ENCODE results near the gene ZCCHC12.
"Not testable (repeated sequence)": the region's sequence is repeated elsewhere in the genome, so short reads cannot be mapped to it uniquely, and the experiment has no call there.

The ZCCHC12 gene

DNA sequence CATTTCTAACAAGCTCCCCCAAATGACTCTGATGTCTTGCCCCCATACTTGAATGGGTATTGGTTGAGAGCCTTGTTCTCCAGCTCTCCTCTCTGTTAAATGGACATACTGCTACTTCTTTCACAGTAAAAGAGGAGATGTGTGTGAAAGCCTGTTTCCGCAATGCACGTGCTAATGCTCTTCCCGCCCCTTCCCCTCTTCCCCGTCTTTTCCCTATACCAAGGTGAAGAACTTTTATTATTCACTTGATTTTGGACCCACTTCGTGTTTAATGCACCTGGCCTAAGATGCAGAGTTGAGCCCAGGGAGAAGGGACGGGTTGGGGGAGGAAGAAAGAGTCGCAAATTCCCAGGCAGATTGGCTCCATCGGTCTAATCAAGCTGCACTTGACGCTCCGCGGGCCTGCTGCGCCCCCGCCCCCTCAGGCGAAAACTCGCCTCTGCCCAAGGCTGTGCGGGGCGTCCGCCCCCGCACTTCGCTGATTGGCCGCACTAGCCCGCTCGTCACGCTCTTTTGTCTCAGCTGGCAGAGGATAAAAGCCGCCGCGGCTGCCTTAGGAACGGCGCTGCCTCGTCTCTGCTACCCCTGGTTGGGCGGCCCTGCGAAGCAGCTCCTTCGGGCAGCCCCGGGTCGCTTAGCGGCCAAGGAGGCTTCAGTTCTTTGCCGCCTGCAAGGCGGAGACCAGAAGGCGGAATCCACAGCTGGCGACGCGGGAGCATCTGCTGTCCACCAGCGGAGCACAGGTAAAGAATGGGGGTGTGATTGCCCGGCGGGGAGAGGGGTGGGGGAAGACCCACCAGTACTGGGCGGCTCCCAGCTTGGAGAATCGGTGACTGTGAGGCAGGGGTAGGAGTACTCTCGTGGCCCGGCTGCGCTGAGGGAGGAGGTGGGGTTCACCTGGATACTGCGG, at the start of gene ZCCHC12:
Gene ZCCHC12, plus strand, starts transcription at position 562 of the 910 bp plus-strand sequence. CDS start 1,421 bp downstream, outside the sequence.
- peak; percentile 11 to 13 for DNase-seq (ENCODE audit: extremely low read depth in 1 of 2, low read depth in 1 of 2)

DNA sequence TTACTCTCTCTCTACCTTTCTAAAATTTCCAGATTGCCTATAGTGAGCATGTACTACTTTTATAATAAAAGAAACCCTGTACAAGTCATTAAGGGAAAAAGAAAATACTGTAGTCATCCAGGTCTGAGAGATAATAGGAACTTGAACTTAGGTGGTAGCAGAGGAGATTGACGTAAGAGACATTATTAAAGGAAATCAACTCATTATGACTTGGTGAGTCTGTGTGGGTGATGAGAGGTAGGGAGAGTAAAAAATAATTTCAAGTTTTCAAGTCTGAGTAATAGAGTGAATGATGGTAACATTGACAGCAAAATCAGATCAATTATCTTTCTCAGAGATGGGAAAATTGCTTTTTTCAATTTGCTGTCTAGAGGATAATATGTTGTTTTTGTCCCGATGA, 44.0 kb upstream of the ZCCHC12 start:
- no peak for DNase-seq (ENCODE audit: extremely low read depth in 1 of 2, low read depth in 1 of 2)

DNA sequence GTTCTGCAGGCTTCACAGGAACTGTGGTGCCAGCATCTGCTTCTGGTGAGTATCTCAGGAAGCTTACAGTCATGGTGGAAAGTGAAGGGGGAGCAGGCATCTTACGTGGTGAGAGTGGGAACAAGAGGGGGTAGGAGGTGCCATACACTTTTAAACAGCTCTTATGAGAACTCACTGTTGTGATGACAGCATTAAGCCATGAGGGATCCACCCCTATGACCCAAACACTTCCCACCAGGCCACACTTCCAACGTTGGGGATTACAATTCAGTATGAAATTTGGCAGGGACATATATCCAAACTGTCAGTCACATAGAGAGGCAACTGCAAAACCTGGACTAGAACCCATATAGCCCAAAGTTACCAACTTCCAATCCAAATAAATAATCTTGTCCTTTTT, 43.1 kb upstream of the ZCCHC12 start:
- no peak for DNase-seq (ENCODE audit: extremely low read depth in 1 of 2, low read depth in 1 of 2)

DNA sequence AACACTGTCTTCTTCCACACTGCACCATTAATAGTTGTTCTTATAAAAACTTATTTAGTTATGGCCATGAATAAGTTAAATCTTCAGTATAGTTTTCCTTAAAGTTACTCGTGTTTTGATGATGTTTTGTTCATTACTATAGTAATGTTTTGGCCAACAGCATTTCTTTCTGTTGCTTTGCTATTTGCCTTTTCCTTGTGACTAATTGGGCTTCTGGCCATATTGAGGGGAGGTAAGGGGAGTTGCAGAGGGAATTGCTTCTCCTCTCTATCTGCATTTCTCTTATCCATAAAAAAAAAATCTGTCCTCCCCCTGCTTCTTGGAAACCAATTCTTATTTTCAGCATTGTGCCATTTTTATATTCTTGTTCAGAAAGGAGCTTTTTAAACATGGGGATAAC, 42.7 kb upstream of the ZCCHC12 start:
- DNase-seq (ENCODE audit: extremely low read depth in 1 of 2, low read depth in 1 of 2) = no peak

DNA sequence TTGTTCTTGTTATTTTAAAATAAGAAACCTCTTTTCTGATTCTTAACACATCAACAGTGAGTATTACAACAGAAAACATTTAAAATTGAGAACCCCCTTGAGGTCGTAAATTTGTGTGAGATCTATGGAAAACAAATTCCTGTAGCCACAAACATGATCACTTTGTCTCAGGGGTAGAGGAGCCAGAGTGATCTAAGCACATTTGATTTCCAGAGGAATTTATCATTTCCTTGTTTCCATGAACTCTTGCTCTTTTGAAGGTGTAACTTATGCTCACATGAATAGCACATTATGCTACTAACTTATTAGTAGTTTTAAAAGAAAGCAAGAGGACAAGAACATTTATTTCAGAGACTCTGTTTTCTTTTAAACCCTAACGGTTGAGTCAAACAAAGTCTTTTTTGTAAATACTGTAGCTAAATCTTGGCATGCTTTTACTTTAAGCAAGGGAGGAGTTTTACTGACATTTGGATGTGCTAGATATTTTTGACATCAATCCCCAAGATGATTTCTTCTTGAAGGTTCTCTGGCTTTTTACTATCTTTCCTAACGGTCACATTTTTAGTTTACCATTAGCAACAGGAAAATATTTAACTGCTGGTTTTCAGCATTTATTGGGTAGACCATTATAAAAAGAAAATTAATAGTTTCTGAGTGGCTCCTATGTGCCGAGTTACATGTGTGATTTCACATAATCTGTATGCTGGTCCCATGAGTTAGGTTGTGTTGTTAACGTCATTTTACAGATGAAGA, 27.9 kb upstream of the ZCCHC12 start:
- DNase-seq (ENCODE audit: extremely low read depth in 1 of 2, low read depth in 1 of 2) = no peak

- DNase-seq (ENCODE audit: extremely low read depth in 1 of 2, low read depth in 1 of 2) = no peak
Observed at GRCh38 chrX:118802857-118803256, 20.8 kb upstream of the ZCCHC12 start.

GRCh38 chrX:118807151-118808017, 16.2 kb upstream of the ZCCHC12 start:
- DNase-seq (ENCODE audit: extremely low read depth in 1 of 2, low read depth in 1 of 2) = no peak

DNA sequence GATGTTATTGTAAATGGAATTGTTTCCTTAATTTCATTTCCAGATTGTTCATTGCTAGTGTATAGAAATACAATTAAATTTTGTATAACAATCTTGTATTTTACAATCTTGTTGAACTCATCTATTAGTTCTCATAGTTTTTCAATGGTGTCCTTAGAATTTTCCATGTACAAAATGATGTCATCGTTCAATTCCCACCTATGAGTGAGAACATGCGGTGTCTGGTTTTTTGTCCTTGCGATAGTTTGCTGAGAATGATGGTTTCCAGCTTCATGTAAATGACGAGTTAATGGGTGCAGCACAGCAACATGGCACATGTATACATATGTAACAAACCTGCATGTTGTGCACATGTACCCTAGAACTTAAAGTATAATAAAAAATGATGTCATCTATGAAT, 6.4 kb upstream of the ZCCHC12 start:
- not testable (repeated sequence) for DNase-seq (ENCODE audit: extremely low read depth in 1 of 2, low read depth in 1 of 2)

DNA sequence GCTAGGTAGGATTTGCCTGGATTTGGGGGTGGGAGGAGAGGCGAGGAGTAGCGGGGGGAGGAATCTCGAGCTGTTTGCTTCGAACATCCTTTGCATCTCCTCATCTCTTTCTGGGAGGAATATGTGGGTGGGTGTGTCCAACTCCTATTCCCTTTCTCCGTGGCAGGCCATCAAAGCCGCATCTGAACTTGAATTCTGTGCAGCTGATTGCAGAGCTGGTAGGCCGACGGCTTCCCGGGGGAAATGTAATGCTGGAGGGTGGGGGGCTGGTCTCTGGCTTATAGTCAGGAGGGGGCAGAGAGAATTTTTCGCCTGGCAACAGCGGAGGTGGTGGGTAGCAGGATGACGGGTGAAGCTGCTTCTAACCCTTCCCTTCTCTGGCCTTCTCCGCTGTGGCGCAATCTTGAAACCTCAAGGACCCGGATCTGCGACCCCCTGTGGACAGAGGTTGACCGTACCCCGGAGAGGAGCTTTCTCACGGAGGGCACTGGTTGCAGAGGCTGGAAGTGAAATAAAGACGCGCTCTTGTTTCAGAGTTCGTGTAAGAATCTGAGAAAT, 628 bp downstream of the ZCCHC12 start:
- no peak for DNase-seq (ENCODE audit: extremely low read depth in 1 of 2, low read depth in 1 of 2)

- no peak for DNase-seq (ENCODE audit: extremely low read depth in 1 of 2, low read depth in 1 of 2)
Observed at GRCh38 chrX:118825227-118825626, 1.6 kb downstream of the ZCCHC12 start.

DNA sequence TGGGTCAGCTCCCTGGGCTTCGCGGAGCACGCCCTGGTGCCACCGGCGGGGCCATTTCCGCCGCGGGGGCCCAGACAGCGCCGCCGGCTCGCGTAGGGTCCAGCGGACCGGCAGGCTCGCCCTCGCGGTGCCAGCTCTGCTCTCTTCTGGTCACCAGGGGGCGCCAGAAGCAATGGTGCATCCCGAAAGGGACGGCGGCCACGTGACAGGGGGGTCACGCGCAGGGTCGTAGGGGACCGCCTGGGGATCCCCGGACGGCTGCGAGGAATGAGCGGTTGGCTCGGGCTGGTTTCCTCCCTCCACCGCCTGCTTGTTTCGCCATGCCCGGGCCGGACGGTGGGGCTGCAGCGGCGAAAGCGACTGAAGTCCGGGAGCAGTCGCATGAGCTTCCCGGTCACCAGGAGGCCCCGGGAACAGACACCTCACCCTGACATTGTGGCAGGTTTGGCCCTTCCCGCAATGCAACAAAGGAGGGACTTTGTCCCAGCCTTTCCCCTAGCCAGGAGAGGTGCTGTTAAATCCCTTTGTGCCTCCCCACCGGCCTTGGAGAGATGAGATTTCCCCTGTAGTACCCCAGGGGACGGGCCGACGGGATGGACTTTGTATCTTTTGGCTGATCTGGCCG, 15.8 kb downstream of the ZCCHC12 start:
- DNase-seq (ENCODE audit: extremely low read depth in 1 of 2, low read depth in 1 of 2) = peak in 1 of 2 donors; percentile 17

GRCh38 chrX:118847676-118848075, 24.1 kb downstream of the ZCCHC12 start:
- DNase-seq (ENCODE audit: extremely low read depth in 1 of 2, low read depth in 1 of 2) = no peak

DNA sequence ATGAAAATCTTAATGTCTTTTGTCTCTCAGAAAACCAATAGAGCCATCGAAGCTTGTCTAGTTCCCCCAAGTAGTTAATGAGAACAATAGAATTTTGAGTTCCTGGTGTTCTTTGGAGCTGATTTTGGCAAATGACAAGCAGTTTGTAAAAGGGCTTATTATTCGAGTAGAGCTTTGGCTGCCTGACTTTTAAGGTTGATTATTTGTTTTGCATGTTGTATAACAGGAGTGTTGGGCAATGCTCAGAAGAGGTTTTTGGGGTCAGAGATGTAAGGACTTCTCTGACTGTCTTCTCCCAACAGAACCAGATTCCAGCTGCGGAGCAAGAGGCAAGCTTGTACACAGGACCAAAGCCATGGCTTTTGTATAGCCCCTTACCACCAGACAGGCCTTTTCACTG, 30.0 kb downstream of the ZCCHC12 start:
- DNase-seq (ENCODE audit: extremely low read depth in 1 of 2, low read depth in 1 of 2) = no peak

- no peak for DNase-seq (ENCODE audit: extremely low read depth in 1 of 2, low read depth in 1 of 2)
Observed at GRCh38 chrX:118855681-118856310, 32.2 kb downstream of the ZCCHC12 start.

DNA sequence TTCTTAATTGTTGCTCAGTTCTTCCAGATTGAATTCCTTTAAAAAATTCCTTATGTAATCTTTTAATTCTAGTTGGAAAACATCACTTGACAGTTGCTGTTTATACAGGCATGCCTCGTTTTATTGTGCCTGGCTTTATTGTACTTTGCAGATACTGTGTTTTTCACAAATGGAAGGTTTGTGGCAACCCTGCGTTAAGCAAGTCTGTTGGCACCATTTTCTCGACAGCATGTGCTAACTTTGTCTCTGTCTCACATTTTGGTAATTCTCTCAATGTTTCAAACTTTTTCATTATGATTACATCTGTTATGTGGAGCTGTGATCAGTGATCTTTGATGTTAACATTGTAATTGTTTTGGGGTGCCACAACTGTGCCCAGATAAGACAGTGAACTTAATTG, 33.4 kb downstream of the ZCCHC12 start:
- no peak for DNase-seq (ENCODE audit: extremely low read depth in 1 of 2, low read depth in 1 of 2)

DNA sequence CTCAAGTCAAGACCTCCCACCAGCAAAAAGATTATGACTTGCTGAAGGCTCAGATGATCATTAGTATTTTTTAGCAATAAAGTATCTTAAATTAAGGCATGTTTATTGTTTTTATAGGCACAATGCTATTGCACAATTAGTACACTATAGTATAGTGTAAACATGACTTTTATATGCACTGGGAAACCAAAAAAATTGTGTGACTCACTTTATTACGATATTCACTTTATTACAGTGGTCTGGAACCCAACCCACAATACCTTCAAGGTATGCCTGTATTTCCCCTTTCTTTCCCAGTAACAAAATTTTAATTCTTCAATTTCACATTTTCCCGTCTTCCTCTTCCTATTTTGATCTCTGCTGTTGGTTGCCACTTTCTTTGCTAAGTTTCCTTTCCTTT, 37.7 kb downstream of the ZCCHC12 start:
- no peak for DNase-seq (ENCODE audit: extremely low read depth in 1 of 2, low read depth in 1 of 2)

- no peak for DNase-seq (ENCODE audit: extremely low read depth in 1 of 2, low read depth in 1 of 2)
Observed at GRCh38 chrX:118862091-118862490, 38.5 kb downstream of the ZCCHC12 start.

- no peak for DNase-seq (ENCODE audit: extremely low read depth in 1 of 2, low read depth in 1 of 2)
Observed at GRCh38 chrX:118862979-118863378, 39.4 kb downstream of the ZCCHC12 start.

GRCh38 chrX:118864063-118864635, 40.5 kb downstream of the ZCCHC12 start:
- DNase-seq (ENCODE audit: extremely low read depth in 1 of 2, low read depth in 1 of 2) = no peak
